NCI-H2081 (cell line): ENCODE measurements around the gene RPS4Y2.

Source experiments
- DNase-seq, 2 experiments: peaks; one replicate each; lab custom pipeline; 2025; lab: John Stamatoyannopoulos, UW

The RPS4Y2 gene

GRCh38 chrY:20755808-20756207 is at the start of gene RPS4Y2:
RPS4Y2 (plus strand) TSS chrY:20756108; CDS start chrY:20756164, 56 bp downstream.
- no peak for DNase-seq

GRCh38 chrY:20714391-20714790 is 41.5 kb upstream of the RPS4Y2 start:
- no peak for DNase-seq

GRCh38 chrY:20726184-20726907 is 29.6 kb upstream of the RPS4Y2 start:
- DNase-seq: no peak

- DNase-seq: no peak
These were observed 20.7 kb upstream of the RPS4Y2 start for GRCh38 chrY:20735200-20735599.

GRCh38 chrY:20739806-20740205 is 16.1 kb upstream of the RPS4Y2 start:
- DNase-seq: no peak

GRCh38 chrY:20740609-20741008 is 15.3 kb upstream of the RPS4Y2 start:
- no peak for DNase-seq

- no peak for DNase-seq
These were observed 10.8 kb upstream of the RPS4Y2 start for GRCh38 chrY:20745060-20745459.

- DNase-seq: no peak
These were observed 9.0 kb upstream of the RPS4Y2 start for GRCh38 chrY:20746919-20747318.

GRCh38 chrY:20763869-20764268 is 8.0 kb downstream of the RPS4Y2 start:
- no peak for DNase-seq

GRCh38 chrY:20765117-20765516 is 9.2 kb downstream of the RPS4Y2 start:
- no peak for DNase-seq

- DNase-seq: no peak
These were observed 14.8 kb downstream of the RPS4Y2 start for GRCh38 chrY:20770755-20771154.

- DNase-seq: no peak
These were observed 20.2 kb downstream of the RPS4Y2 start for GRCh38 chrY:20776104-20776503.

GRCh38 chrY:20780104-20780654 is 24.3 kb downstream of the RPS4Y2 start:
- DNase-seq: no peak

- DNase-seq: no peak
These were observed 24.9 kb downstream of the RPS4Y2 start for GRCh38 chrY:20780776-20781175.

- no peak for DNase-seq
These were observed 25.5 kb downstream of the RPS4Y2 start for GRCh38 chrY:20781408-20781807.

GRCh38 chrY:20784965-20785364 is 29.1 kb downstream of the RPS4Y2 start:
- DNase-seq: no peak

GRCh38 chrY:20787076-20787475 is 31.2 kb downstream of the RPS4Y2 start:
- no peak for DNase-seq

- no peak for DNase-seq
These were observed 42.6 kb downstream of the RPS4Y2 start for GRCh38 chrY:20798351-20799049.

- no peak for DNase-seq
These were observed 46.8 kb downstream of the RPS4Y2 start for GRCh38 chrY:20802659-20803058.

GRCh38 chrY:20806243-20806642 is 50.3 kb downstream of the RPS4Y2 start:
- DNase-seq: no peak

- DNase-seq: no peak
These were observed 57.6 kb downstream of the RPS4Y2 start for GRCh38 chrY:20813459-20813858.

- no peak for DNase-seq
These were observed 58.9 kb downstream of the RPS4Y2 start for GRCh38 chrY:20814794-20815193.

GRCh38 chrY:20817067-20817466 is 61.2 kb downstream of the RPS4Y2 start:
- DNase-seq: no peak
